ENCODE data around the gene BRINP1.

BRINP1 gene

GRCh38 chr9:119343059-119343990 is 25.9 kb downstream of the BRINP1 start:
- DNase-seq (ENCODE audit: low read depth) = no peak

GRCh38 chr9:119339056-119339455 is 30.2 kb downstream of the BRINP1 start:
- DNase-seq (ENCODE audit: low read depth) = no peak

GRCh38 chr9:119337573-119337972 is 31.7 kb downstream of the BRINP1 start:
- DNase-seq (ENCODE audit: low read depth) = no peak

- no peak for DNase-seq (ENCODE audit: low read depth)
Observed at GRCh38 chr9:119334745-119335144, 34.5 kb downstream of the BRINP1 start.

- DNase-seq (ENCODE audit: low read depth) = no peak
Observed at GRCh38 chr9:119333507-119334229, 35.6 kb downstream of the BRINP1 start.

GRCh38 chr9:119332522-119332921 is 36.7 kb downstream of the BRINP1 start:
- DNase-seq (ENCODE audit: low read depth) = no peak

- DNase-seq (ENCODE audit: low read depth) = no peak
Observed at GRCh38 chr9:119322184-119322583, 47.1 kb downstream of the BRINP1 start.

GRCh38 chr9:119318371-119318770 is 50.9 kb downstream of the BRINP1 start:
- DNase-seq (ENCODE audit: low read depth) = no peak

GRCh38 chr9:119313846-119314245 is 55.4 kb downstream of the BRINP1 start:
- no peak for DNase-seq (ENCODE audit: low read depth)

GRCh38 chr9:119310741-119311140 is 58.5 kb downstream of the BRINP1 start:
- DNase-seq (ENCODE audit: low read depth) = no peak

- no peak for DNase-seq (ENCODE audit: low read depth)
Observed at GRCh38 chr9:119307471-119307870, 61.8 kb downstream of the BRINP1 start.

- no peak for DNase-seq (ENCODE audit: low read depth)
Observed at GRCh38 chr9:119304555-119304954, 64.7 kb downstream of the BRINP1 start.

- no peak for DNase-seq (ENCODE audit: low read depth)
Observed at GRCh38 chr9:119302988-119303698, 66.1 kb downstream of the BRINP1 start.

- DNase-seq (ENCODE audit: low read depth) = no peak
Observed at GRCh38 chr9:119298076-119298853, 71.0 kb downstream of the BRINP1 start.

- DNase-seq (ENCODE audit: low read depth) = no peak
Observed at GRCh38 chr9:119291554-119291953, 77.7 kb downstream of the BRINP1 start.

GRCh38 chr9:119289740-119290433 is 79.3 kb downstream of the BRINP1 start:
- DNase-seq (ENCODE audit: low read depth) = no peak

GRCh38 chr9:119284587-119285337 is 84.5 kb downstream of the BRINP1 start:
- no peak for DNase-seq (ENCODE audit: low read depth)

- no peak for DNase-seq (ENCODE audit: low read depth)
Observed at GRCh38 chr9:119284118-119284517, 85.1 kb downstream of the BRINP1 start.

GRCh38 chr9:119283078-119283794 is 86.0 kb downstream of the BRINP1 start:
- no peak for DNase-seq (ENCODE audit: low read depth)

Data from activated T-cell treated with anti-CD3 and anti-CD28 coated beads for 48 hours (primary cell).